Uterus (tissue), 2 donors: ENCODE measurements around the gene LPCAT1.

Source experiments
- CTCF ChIP-seq, 4 experiments: fragments of 200-600 bp in 2 of 4; fragments of 450-650 bp in 2 of 4; sonication (generic) in 2 of 4; IDR thresholded peaks; one replicate each; pipeline ENCODE4 v1.5.1; 2016 to 2019; ENCODE audit warnings: antibody characterized with exemption in 4 of 4, mild to moderate bottlenecking in 2 of 4, moderate library complexity in 1 of 4
- POLR2A ChIP-seq, 2 donors: fragments of 450-650 bp; IDR thresholded peaks; one replicate each; pipeline ENCODE4 v1.6.1; 2016; ENCODE audit warnings: antibody characterized with exemption in 2 of 2, mild to moderate bottlenecking in 1 of 2, moderate library complexity in 1 of 2

- TF ChIP-seq CTCF (IDR thresholded peaks at IDR 0.05) (no peak), POLR2A (IDR thresholded peaks at IDR 0.05) (no peak)
Measured at GRCh38 chr5:1555808-1556731, 32.3 kb upstream of the LPCAT1 start.
